Chondrocyte (in vitro differentiated cells): Measurements from ENCODE around the gene LARP1B. TPM values are rescaled to one million over a fixed set of nuclear protein-coding genes. Genes with fewer than 3 reads are reported as not detected.

Experiments
- DNase-seq: peaks from one replicate; pipeline ENCODE4 v3.0.0; 2021; ENCODE audit warnings: mixed read lengths, low spot score
- H3K27ac Mint-ChIP-seq: one replicate; pipeline ENCODE4 v1.8.0; 2021; ENCODE audit warnings: mild to moderate bottlenecking, moderate library complexity, mixed read lengths; ENCODE audit not compliant: unreplicated experiment
- H3K27me3 Mint-ChIP-seq: 2 replicates; pipeline ENCODE4 v1.8.0; 2021; ENCODE audit warnings: low read depth, mixed read lengths
- H3K36me3 Mint-ChIP-seq: 2 replicates; pipeline ENCODE4 v1.8.0; 2021; ENCODE audit warnings: low read depth, mixed read lengths
- H3K4me1 Mint-ChIP-seq: 2 replicates; pipeline ENCODE4 v1.8.0; 2021; ENCODE audit warnings: low read depth, mild to moderate bottlenecking, mixed read lengths
- H3K4me3 Mint-ChIP-seq: one replicate; pipeline ENCODE4 v1.8.0; 2021; ENCODE audit warnings: mild to moderate bottlenecking, moderate library complexity, mixed read lengths; ENCODE audit not compliant: unreplicated experiment
- H3K9me3 Mint-ChIP-seq: 2 replicates; pipeline ENCODE4 v1.8.0; 2021; ENCODE audit warnings: low read depth, mixed read lengths
- total RNA-seq: library from RNA; stranded (reverse); gene quantifications from 3 replicates; pipeline ENCODE4 v1.2.1, GENCODE V29; 2021
- TF ChIP-seq, protein P1 (sequence below): fragments of 200-600 bp; sonication (generic); IDR thresholded peaks from 2 replicates; pipeline ENCODE4 v1.5.0; 2021; ENCODE audit warnings: antibody characterized with exemption, mild to moderate bottlenecking, moderate library complexity

The LARP1B gene
- total RNA-seq, 1 donor from 2014 or later, result 21.9 TPM

DNA sequence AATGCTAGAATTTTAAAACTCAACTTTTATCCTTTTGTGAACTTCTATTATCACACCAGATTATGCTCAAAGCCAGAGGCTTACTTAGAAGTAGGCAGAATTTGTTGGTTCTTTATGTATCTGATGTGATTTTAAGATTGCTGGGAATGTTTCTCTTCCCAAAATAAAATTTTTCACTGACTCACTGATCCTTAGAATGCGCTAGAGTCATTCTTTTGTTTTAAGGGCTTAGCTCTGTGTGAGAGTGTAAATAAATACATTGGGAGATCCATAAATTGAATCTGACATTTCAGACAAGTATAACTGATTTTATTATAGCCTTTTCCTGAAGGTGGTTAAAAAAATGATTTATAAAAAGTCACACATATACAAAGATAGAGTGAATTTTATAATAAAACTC is 101.3 kb downstream of the LARP1B start:
- no peaks in the 10 kb centered on the region for H3K9me3 Mint-ChIP-seq
- no peaks in the 10 kb centered on the region for H3K27me3 Mint-ChIP-seq
- H3K4me3 Mint-ChIP-seq, result no peak overlapping the region
- peak overlapping the region; percentile 41 for H3K27ac Mint-ChIP-seq
- TF ChIP-seq, protein P1, sequence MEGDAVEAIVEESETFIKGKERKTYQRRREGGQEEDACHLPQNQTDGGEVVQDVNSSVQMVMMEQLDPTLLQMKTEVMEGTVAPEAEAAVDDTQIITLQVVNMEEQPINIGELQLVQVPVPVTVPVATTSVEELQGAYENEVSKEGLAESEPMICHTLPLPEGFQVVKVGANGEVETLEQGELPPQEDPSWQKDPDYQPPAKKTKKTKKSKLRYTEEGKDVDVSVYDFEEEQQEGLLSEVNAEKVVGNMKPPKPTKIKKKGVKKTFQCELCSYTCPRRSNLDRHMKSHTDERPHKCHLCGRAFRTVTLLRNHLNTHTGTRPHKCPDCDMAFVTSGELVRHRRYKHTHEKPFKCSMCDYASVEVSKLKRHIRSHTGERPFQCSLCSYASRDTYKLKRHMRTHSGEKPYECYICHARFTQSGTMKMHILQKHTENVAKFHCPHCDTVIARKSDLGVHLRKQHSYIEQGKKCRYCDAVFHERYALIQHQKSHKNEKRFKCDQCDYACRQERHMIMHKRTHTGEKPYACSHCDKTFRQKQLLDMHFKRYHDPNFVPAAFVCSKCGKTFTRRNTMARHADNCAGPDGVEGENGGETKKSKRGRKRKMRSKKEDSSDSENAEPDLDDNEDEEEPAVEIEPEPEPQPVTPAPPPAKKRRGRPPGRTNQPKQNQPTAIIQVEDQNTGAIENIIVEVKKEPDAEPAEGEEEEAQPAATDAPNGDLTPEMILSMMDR, result no peak
- H3K4me1 Mint-ChIP-seq, result peaks cover 24% of the 10 kb centered on the region
- DNase-seq, result no peak
- H3K36me3 Mint-ChIP-seq, result no peaks in the 10 kb centered on the region

DNA sequence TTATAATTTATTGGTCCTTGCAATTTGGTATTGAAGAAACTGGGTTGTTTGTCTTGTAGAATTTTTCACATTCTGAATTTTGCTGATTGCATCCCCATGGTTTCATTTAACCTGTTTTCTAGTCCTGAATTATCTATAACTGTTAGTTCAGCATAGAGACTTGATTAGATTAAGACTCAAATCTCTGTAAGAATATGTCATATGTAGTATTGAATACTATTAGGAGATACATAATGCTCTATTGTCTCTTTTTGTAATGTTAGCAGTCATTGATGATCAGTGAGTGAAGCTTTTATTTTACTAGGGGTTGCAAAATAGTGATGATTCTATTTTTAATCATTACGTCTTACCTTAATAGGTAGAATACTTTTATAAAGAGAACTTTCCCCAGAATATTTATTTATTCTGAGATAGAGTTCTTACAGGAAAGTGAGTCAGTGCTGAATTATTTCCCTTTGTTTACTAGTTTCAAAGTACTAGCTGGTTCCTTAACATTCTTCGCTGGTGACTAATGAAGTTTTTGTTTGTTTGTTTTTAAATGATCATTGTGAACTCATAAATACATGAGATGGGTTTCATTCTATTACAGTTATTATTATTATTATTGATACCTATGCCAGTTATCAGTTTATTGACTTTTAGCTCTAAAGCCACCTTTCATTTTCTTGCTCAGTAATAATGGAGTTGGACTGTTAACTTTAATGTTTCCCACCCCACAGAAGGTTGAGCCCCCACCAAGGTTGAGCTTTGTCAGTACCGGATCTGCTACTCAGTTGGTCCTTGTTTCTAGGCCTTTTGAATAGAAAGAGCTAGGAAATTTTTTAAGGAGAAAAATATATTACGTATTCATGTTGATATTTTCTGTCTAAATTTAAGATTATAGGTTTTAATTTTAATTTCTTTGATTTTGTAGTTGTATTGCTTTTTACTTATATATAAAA is 102.3 kb downstream of the LARP1B start:
- peaks cover 24% of the 10 kb centered on the region for H3K4me1 Mint-ChIP-seq

DNA sequence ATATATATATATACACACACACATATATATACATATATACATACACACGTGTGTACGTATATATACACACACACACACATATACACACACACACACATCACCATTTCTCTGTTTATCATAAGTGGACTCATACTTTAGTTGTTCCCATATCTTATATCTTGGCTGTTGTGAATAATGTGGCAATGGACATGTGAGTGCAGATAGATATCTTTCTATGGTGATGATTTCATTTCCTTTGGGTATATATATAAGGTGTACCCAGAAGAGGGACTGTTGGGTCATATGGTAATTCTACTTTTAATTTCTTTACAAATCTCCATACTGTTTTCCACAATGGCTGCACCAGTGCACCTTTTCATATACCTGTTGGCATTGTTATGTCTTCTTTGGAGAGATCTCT is 105.9 kb downstream of the LARP1B start:
- no peaks in the 10 kb centered on the region for H3K9me3 Mint-ChIP-seq
- no peak overlapping the region for H3K4me3 Mint-ChIP-seq
- DNase-seq, result no peak
- H3K27ac Mint-ChIP-seq, result no peak overlapping the region
- TF ChIP-seq, protein P1, result no peak
- no peaks in the 10 kb centered on the region for H3K27me3 Mint-ChIP-seq
- H3K36me3 Mint-ChIP-seq, result no peaks in the 10 kb centered on the region
- H3K4me1 Mint-ChIP-seq, result peaks cover 27% of the 10 kb centered on the region

More for the DNA sequence above, 102.3 kb downstream of the LARP1B start:
- TF ChIP-seq, protein P1, result no peak
- Mint-ChIP-seq H3K4me3 (no peak overlapping the region), H3K27me3 (no peaks in the 10 kb centered on the region), H3K27ac (no peak overlapping the region), H3K36me3 (no peaks in the 10 kb centered on the region), H3K9me3 (no peaks in the 10 kb centered on the region)
- no peak for DNase-seq

DNA sequence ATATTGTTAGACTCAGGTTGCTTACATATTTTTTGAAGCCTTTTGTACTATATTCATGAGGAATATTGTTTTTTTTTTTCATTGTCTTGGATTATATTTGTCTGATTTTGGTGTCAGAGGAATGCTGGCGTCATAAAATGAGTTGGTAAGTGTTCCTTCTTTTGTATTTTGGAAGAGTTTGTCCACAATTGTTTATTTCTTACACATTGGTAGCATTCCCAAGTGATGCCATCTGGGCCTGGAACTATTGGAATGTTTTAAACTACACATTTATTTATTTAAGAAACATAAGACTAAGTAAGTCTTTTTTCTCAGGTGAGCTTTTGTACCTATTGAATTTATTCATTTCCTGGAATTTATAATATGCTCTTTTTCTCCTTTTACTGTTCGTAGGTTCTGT is 107.6 kb downstream of the LARP1B start:
- TF ChIP-seq, protein P1, result no peak
- Mint-ChIP-seq H3K36me3 (no peaks in the 10 kb centered on the region), H3K27ac (no peak overlapping the region)

DNA sequence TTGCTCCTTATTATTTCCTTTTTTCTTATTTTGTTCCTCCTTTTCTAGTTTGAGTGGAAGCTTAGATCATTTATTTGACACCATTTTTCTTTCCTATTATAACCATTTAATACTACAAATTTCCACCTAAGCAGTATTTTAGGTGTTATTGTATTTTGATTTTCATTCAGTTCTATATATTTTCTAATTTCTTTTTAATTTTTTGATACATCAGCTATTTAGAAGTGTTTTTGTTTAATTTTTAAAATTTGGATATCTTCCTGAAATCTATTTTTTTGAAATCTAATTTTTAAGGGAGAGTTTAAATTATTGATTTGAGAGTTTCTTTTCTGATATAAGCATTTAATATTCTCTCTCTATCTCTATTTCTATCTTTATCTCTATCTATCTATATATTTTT is 108.1 kb downstream of the LARP1B start:
- H3K4me3 Mint-ChIP-seq, result no peak overlapping the region
- no peaks in the 10 kb centered on the region for H3K27me3 Mint-ChIP-seq
- no peaks in the 10 kb centered on the region for H3K36me3 Mint-ChIP-seq
- no peak overlapping the region for H3K27ac Mint-ChIP-seq
- no peaks in the 10 kb centered on the region for H3K9me3 Mint-ChIP-seq
- H3K4me1 Mint-ChIP-seq, result peaks cover 9% of the 10 kb centered on the region
- TF ChIP-seq, protein P1, result no peak
- DNase-seq, result no peak

More for the DNA sequence above, 107.6 kb downstream of the LARP1B start:
- no peaks in the 10 kb centered on the region for H3K27me3 Mint-ChIP-seq
- H3K9me3 Mint-ChIP-seq, result no peaks in the 10 kb centered on the region
- H3K4me3 Mint-ChIP-seq, result no peak overlapping the region
- H3K4me1 Mint-ChIP-seq, result peaks cover 10% of the 10 kb centered on the region
- DNase-seq, result no peak
